HepG2 (cell line): ENCODE results near the gene OR1F1. TPM values are rescaled to one million over a fixed set of nuclear protein-coding genes. Genes with fewer than 3 reads are reported as not detected.

Source experiments
- HCFC1 ChIP-seq: fragments of 150-350 bp; IDR thresholded peaks from 2 replicates; pipeline ENCODE4 v1.6.1; 2014; ENCODE audit warnings: low read depth, low read length
- HNRNPK ChIP-seq: fragments of 200-400 bp; formaldehyde crosslinking; IDR thresholded peaks from 2 replicates; pipeline ENCODE4 v1.6.1; 2018; ENCODE audit warnings: low read length, low read depth, moderate library complexity, mild to moderate bottlenecking; ENCODE audit not compliant: poor library complexity, severe bottlenecking
- HOXA5 ChIP-seq: sonication (generic); formaldehyde crosslinking; IDR thresholded peaks from 2 replicates; pipeline ENCODE4 v1.4.0; 2020; ENCODE audit warnings: missing genetic modification reagents
- IRF2 ChIP-seq: IDR thresholded peaks from 2 replicates; pipeline ENCODE4 v1.6.1; 2018; ENCODE audit warnings: missing genetic modification reagents, missing compliant biosample characterization
- PCBP1 ChIP-seq: fragments of 200-400 bp; formaldehyde crosslinking; IDR thresholded peaks from 2 replicates; pipeline ENCODE4 v1.6.1; 2017; ENCODE audit warnings: mild to moderate bottlenecking, low read depth, low read length, borderline replicate concordance
- PCBP2 ChIP-seq: fragments of 200-400 bp; formaldehyde crosslinking; optimal IDR thresholded peaks from 2 replicates; pipeline ENCODE3; 2018; ENCODE audit warnings: low read length, low read depth; ENCODE audit not compliant: poor library complexity, severe bottlenecking
- PTBP1 ChIP-seq: fragments of 200-400 bp; formaldehyde crosslinking; IDR thresholded peaks from 2 replicates; pipeline ENCODE4 v1.6.1; 2018; ENCODE audit warnings: low read length, low read depth; ENCODE audit not compliant: poor library complexity, severe bottlenecking
- RXRA ChIP-seq: sonication (generic); formaldehyde crosslinking; IDR thresholded peaks from 2 replicates; pipeline ENCODE4 v1.5.1; 2020; ENCODE audit warnings: missing genetic modification reagents
- SCMH1 ChIP-seq: sonication (generic); formaldehyde crosslinking; IDR thresholded peaks from 2 replicates; pipeline ENCODE4 v1.9.0; 2021; ENCODE audit warnings: missing genetic modification reagents, mild to moderate bottlenecking, borderline replicate concordance
- SMAD1 ChIP-seq: sonication (generic); formaldehyde crosslinking; IDR thresholded peaks from 2 replicates; pipeline ENCODE4 v1.4.0; 2020; ENCODE audit warnings: missing genetic modification reagents, low read depth, mild to moderate bottlenecking, borderline replicate concordance
- THAP11 ChIP-seq: IDR thresholded peaks from 2 replicates; pipeline ENCODE4 v1.6.1; 2016; ENCODE audit warnings: missing biosample characterization, missing genetic modification reagents
- TOPORS ChIP-seq: sonication (generic); formaldehyde crosslinking; IDR thresholded peaks from 2 replicates; pipeline ENCODE4 v1.8.0; 2023; ENCODE audit warnings: mild to moderate bottlenecking, missing genetic modification reagents
- ZFP36 ChIP-seq: fragments of 150-350 bp; IDR thresholded peaks from 2 replicates; pipeline ENCODE4 v1.6.1; 2018; ENCODE audit warnings: borderline replicate concordance, low read length, low read depth; ENCODE audit not compliant: partially characterized antibody
- ZFYVE20 ChIP-seq: sonication (generic); formaldehyde crosslinking; IDR thresholded peaks from 2 replicates; pipeline ENCODE4 v1.8.0; 2023; ENCODE audit warnings: low read depth, mild to moderate bottlenecking, moderate library complexity, missing genetic modification reagents, borderline replicate concordance
- ZNF160 ChIP-seq: sonication (generic); formaldehyde crosslinking; IDR thresholded peaks from 2 replicates; pipeline ENCODE4 v1.8.0; 2022; ENCODE audit warnings: mild to moderate bottlenecking, inconsistent platforms, missing genetic modification reagents
- ZNF331 ChIP-seq: sonication (generic); formaldehyde crosslinking; IDR thresholded peaks from 2 replicates; pipeline ENCODE4 v1.4.0; 2020; ENCODE audit warnings: missing genetic modification reagents
- ZNF468 ChIP-seq: sonication (generic); formaldehyde crosslinking; IDR thresholded peaks from 2 replicates; pipeline ENCODE4 v1.8.0; 2022; ENCODE audit warnings: mild to moderate bottlenecking, moderate library complexity, missing genetic modification reagents
- ZNF570 ChIP-seq: sonication (generic); formaldehyde crosslinking; IDR thresholded peaks from 2 replicates; pipeline ENCODE4 v1.4.0; 2020; ENCODE audit warnings: mild to moderate bottlenecking, missing genetic modification reagents, borderline replicate concordance
- ZNF619 ChIP-seq: sonication (generic); formaldehyde crosslinking; IDR thresholded peaks from 2 replicates; pipeline ENCODE4 v1.4.0; 2020; ENCODE audit warnings: mild to moderate bottlenecking, missing genetic modification reagents
- ZNF883 ChIP-seq: sonication (generic); formaldehyde crosslinking; IDR thresholded peaks from 2 replicates; pipeline ENCODE4 v1.5.1; 2020; ENCODE audit warnings: mild to moderate bottlenecking, missing genetic modification reagents; ENCODE audit errors: not compliant biosample characterization
- ZZZ3 ChIP-seq: sonication (generic); formaldehyde crosslinking; IDR thresholded peaks from 2 replicates; pipeline ENCODE4 v1.4.0; 2020; ENCODE audit warnings: missing genetic modification reagents, mild to moderate bottlenecking, borderline replicate concordance
- polyA plus RNA-seq, 8 experiments: library from polyadenylated mRNA; depleted of rRNA in 3 of 8; stranded (reverse) in 7 of 8; unstranded in 1 of 8; fragments of >200 nt; fragmentation: Illumina TruSeq in 4 of 8; extraction: Trizol in 4 of 8; gene quantifications; 2 replicates each; pipeline versions ENCODE4 v1.2.1 to v1.2.3, GENCODE V29; 2011 to 2016; ENCODE audit warnings: low read depth in 4 of 8, missing spikeins in 1 of 8, mixed read lengths in 1 of 8; ENCODE audit not compliant: insufficient read depth in 1 of 8
- total RNA-seq, 5 experiments: library from RNA; depleted of rRNA; stranded (reverse); fragments of >200 nt; fragmentation: Illumina TruSeq; extraction: Trizol; gene quantifications; 2 replicates each; pipeline ENCODE4 v1.2.3, GENCODE V29; 2016; ENCODE audit warnings: low read depth in 1 of 5
- TF ChIP-seq, protein P1 (sequence below): sonication (generic); formaldehyde crosslinking; IDR thresholded peaks from 2 replicates; pipeline ENCODE4 v1.8.1; 2023; ENCODE audit warnings: mild to moderate bottlenecking, moderate library complexity, missing genetic modification reagents
- TF ChIP-seq, protein P2 (sequence below): sonication (generic); formaldehyde crosslinking; conservative IDR thresholded peaks from 2 replicates; pipeline ENCODE4 v1.4.0; 2020; ENCODE audit warnings: missing genetic modification reagents
- TF ChIP-seq, protein P3 (sequence below): IDR thresholded peaks from 2 replicates; pipeline ENCODE4 v1.6.1; 2012; ENCODE audit warnings: inconsistent platforms

OR1F1 gene
- total and polyA plus RNA-seq, 2 of the 13 experiments (the other 11 are each of a cell fraction or from before 2014, with no cell fraction given), result 0.90 TPM; not detected in 1

DNA sequence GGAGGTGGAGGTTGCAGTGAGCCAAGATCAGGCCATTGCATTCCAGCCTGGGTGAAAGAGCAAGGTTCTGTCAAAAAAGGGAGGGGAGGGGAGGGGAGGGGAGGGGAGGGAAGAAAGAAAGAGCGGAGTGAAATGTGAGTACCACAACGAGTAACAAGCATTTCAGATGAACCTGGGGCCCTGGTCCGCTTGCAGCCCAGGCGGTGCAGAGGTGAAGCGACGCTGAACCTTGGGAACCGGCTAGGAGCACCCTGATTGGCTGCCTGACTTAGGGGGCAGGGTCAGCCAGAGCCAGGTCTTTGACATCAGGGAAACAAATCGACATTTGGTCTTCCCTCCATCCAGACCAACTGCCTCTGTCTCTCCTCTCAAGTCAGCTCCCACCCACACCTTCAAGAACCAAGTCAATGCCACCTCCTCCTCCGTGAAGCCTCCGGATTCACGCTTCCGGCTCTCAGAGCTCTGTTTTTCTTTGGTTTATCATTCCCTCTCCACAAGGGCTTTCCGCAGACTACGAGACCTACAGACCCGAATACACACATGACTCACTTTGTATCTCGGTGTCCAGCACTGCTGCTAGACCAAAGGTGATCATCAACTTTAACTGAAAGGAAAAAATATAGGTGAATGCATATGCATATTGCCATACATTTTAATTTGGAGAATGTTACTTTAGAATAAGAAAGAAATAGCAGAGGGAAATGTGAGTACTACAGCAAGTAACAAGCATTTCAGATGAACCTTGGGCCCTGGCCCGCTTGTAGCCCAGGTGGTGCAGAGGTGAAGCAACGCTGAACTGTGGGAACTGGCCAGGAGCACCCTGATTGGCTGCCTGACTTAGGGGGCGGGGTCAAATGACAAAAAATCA lies 19.3 kb downstream of the OR1F1 start (continued):
- TF ChIP-seq ZZZ3 (CRISPR knock-in tag) (0 out of 2 replicates have a peak, but pooled peaks have one; percentile 25), ZNF160 (CRISPR knock-in tag) (no peak), ZNF331 (CRISPR knock-in tag) (0 out of 2 replicates have a peak, but pooled peaks have one; percentile 27), PCBP1 (peak; percentile 99), THAP11 (CRISPR knock-in tag) (peak; percentile 56), ZNF570 (CRISPR knock-in tag) (no peak), ZNF468 (CRISPR knock-in tag) (no peak), ZFYVE20 (CRISPR knock-in tag) (no peak), ZFP36 (peak; percentile 65), SMAD1 (CRISPR knock-in tag) (no peak), IRF2 (CRISPR knock-in tag) (peak; percentile 24; the same call in 1 of the 2 replicates), TOPORS (CRISPR knock-in tag) (0 out of 2 replicates have a peak, but pooled peaks have one; percentile 47), RXRA (CRISPR knock-in tag) (0 out of 2 replicates have a peak, but pooled peaks have one; percentile 13), PTBP1 (no peak), SCMH1 (CRISPR knock-in tag) (no peak), PCBP2 (peak; percentile 93), HCFC1 (no peak), ZNF619 (CRISPR knock-in tag) (no peak), HNRNPK (peak; percentile 100), HOXA5 (CRISPR knock-in tag) (0 out of 2 replicates have a peak, but pooled peaks have one; percentile 42), ZNF883 (CRISPR knock-in tag) (peak; percentile 32)
- TF ChIP-seq, protein P1, sequence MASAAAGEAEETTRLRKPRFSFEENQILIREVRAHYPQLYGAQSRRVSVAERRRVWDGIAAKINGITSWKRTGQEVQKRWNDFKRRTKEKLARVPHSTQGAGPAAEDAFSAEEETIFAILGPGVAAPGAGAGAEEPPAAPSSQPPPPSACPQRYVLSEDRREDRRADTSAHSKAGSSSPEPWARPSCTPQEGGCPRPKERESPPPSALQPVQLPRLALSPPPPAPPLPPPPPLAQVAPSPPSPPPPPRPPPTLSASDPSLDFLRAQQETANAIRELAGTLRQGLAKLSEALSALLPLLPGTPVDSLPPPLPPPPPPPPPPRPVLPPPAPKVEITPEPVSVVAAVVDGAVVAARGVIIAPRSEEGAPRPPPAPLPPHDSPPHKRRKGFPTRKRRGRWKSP, result 0 out of 2 replicates have a peak, but pooled peaks have one; percentile 40
- TF ChIP-seq, protein P2, sequence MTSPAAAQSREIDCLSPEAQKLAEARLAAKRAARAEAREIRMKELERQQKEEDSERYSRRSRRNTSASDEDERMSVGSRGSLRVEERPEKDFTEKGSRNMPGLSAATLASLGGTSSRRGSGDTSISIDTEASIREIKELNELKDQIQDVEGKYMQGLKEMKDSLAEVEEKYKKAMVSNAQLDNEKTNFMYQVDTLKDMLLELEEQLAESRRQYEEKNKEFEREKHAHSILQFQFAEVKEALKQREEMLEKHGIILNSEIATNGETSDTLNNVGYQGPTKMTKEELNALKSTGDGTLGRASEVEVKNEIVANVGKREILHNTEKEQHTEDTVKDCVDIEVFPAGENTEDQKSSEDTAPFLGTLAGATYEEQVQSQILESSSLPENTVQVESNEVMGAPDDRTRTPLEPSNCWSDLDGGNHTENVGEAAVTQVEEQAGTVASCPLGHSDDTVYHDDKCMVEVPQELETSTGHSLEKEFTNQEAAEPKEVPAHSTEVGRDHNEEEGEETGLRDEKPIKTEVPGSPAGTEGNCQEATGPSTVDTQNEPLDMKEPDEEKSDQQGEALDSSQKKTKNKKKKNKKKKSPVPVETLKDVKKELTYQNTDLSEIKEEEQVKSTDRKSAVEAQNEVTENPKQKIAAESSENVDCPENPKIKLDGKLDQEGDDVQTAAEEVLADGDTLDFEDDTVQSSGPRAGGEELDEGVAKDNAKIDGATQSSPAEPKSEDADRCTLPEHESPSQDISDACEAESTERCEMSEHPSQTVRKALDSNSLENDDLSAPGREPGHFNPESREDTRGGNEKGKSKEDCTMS (CRISPR knock-in tag), result no peak
- TF ChIP-seq, protein P3, sequence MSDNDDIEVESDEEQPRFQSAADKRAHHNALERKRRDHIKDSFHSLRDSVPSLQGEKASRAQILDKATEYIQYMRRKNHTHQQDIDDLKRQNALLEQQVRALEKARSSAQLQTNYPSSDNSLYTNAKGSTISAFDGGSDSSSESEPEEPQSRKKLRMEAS, result no peak; the same call in 1 of the 2 replicates
